IMR-90 (cell line): ENCODE results near the gene GALNT5. TPM values are rescaled to one million over a fixed set of nuclear protein-coding genes. Genes with fewer than 3 reads are reported as not detected.

Source experiments
- ATAC-seq: fragments of 200-7000 bp; cut with Tn5 transposase; 2 replicates; pipeline ENCODE4 v1.9.1; 2020; ENCODE audit warnings: low read depth, mild to moderate bottlenecking, moderate library complexity
- BruUV-seq: library from RNA; stranded (reverse); fragments of 400-500 nt; replicated peaks from 2 replicates; lab custom pipeline; 2021; lab: Mats Ljungman, UMichigan
- CTCF ChIA-PET: fragments of 300-600 bp; formaldehyde crosslinking; extraction: SDS; loops from one replicate; lab custom pipeline; 2021; ENCODE audit warnings: antibody characterized with exemption; lab: Yijun Ruan, JAX
- POLR2A ChIA-PET: fragments of 300-600 bp; sonication (Branson Sonifier 250); formaldehyde crosslinking; loops from one replicate; lab custom pipeline; 2022; ENCODE audit warnings: antibody characterized with exemption; ENCODE audit not compliant: unreplicated experiment; lab: Charles Lee
- DNase-seq: peaks from one replicate; pipeline ENCODE4 v3.0.0; 2013
- H2AFZ ChIP-seq: replicated peaks from 2 replicates; pipeline ENCODE3; 2013; ENCODE audit warnings: low read length, mild to moderate bottlenecking; ENCODE audit not compliant: poor library complexity
- H2AK5ac ChIP-seq: 2 replicates; pipeline ENCODE4 v1.6.1; 2013; ENCODE audit warnings: low read depth, low read length, inconsistent platforms
- H2AK9ac ChIP-seq: replicated peaks from 2 replicates; pipeline ENCODE3; 2013; ENCODE audit warnings: mild to moderate bottlenecking, low read depth, low read length, moderate library complexity; ENCODE audit not compliant: poor library complexity
- H2BK120ac ChIP-seq: 2 replicates; pipeline ENCODE4 v1.6.1; 2013; ENCODE audit warnings: low read depth, low read length, inconsistent platforms
- H2BK15ac ChIP-seq: 3 replicates; pipeline ENCODE4 v1.6.1; 2013; ENCODE audit warnings: low read depth, low read length, inconsistent platforms
- H2BK20ac ChIP-seq: 2 replicates; pipeline ENCODE4 v1.6.1; 2013; ENCODE audit warnings: low read depth, mild to moderate bottlenecking, inconsistent platforms, low read length, moderate library complexity
- H2BK5ac ChIP-seq: 2 replicates; pipeline ENCODE4 v1.6.1; 2013; ENCODE audit warnings: mild to moderate bottlenecking, low read depth, low read length, inconsistent platforms; ENCODE audit not compliant: poor library complexity, severe bottlenecking
- H3K14ac ChIP-seq: replicated peaks from 2 replicates; pipeline ENCODE4 v1.6.1; 2013; ENCODE audit warnings: low read depth, low read length, inconsistent platforms
- H3K18ac ChIP-seq: 2 replicates; pipeline ENCODE4 v1.6.1; 2013; ENCODE audit warnings: low read depth, low read length, control low read depth
- H3K23ac ChIP-seq: 2 replicates; pipeline ENCODE4 v1.6.1; 2013; ENCODE audit warnings: low read depth, low read length, inconsistent platforms
- H3K27ac ChIP-seq: 2 replicates; pipeline ENCODE4 v1.5.1; 2013; ENCODE audit warnings: mild to moderate bottlenecking, control low read depth, low read length; ENCODE audit not compliant: insufficient read depth
- H3K27me3 ChIP-seq: 2 replicates; pipeline ENCODE4 v1.6.1; 2013; ENCODE audit warnings: low read length; ENCODE audit not compliant: control insufficient read depth, insufficient read depth
- H3K36me3 ChIP-seq: 2 replicates; pipeline ENCODE4 v1.6.1; 2013; ENCODE audit warnings: low read length, mixed read lengths; ENCODE audit not compliant: control insufficient read depth, insufficient read depth
- H3K4ac ChIP-seq: 2 replicates; pipeline ENCODE4 v1.6.1; 2013; ENCODE audit warnings: low read depth, low read length, inconsistent platforms
- H3K4me1 ChIP-seq: 2 replicates; pipeline ENCODE4 v1.6.1; 2013; ENCODE audit warnings: low read length, mixed read lengths; ENCODE audit not compliant: control insufficient read depth, insufficient read depth
- H3K4me2 ChIP-seq: 2 replicates; pipeline ENCODE4 v1.6.1; 2013; ENCODE audit warnings: low read depth, mild to moderate bottlenecking, control low read depth, low read length, moderate library complexity
- H3K4me3 ChIP-seq: 2 replicates; pipeline ENCODE4 v1.5.1; 2013; ENCODE audit warnings: low read depth, mild to moderate bottlenecking, control low read depth, low read length, moderate library complexity; ENCODE audit not compliant: insufficient read depth
- H3K56ac ChIP-seq: 2 replicates; pipeline ENCODE4 v1.6.1; 2013; ENCODE audit warnings: low read length, inconsistent platforms; ENCODE audit not compliant: insufficient read depth; ENCODE audit errors: extremely low read depth
- H3K79me1 ChIP-seq, 2 experiments: 2 replicates each; pipeline ENCODE4 v1.6.1; 2013; ENCODE audit warnings: low read length in 2 of 2, inconsistent platforms in 1 of 2, low read depth in 1 of 2
- H3K9ac ChIP-seq: 2 replicates; pipeline ENCODE4 v1.6.1; 2013; ENCODE audit warnings: low read depth, low read length, control low read depth
- H3K9me1 ChIP-seq: 2 replicates; pipeline ENCODE4 v1.6.1; 2013; ENCODE audit warnings: low read length, inconsistent platforms; ENCODE audit not compliant: insufficient read depth
- H3K9me3 ChIP-seq: 2 replicates; pipeline ENCODE4 v1.6.1; 2013; ENCODE audit warnings: low read length; ENCODE audit not compliant: control insufficient read depth, insufficient read depth
- H4K20me1 ChIP-seq: 2 replicates; pipeline ENCODE4 v1.6.1; 2013; ENCODE audit warnings: low read length, inconsistent platforms; ENCODE audit not compliant: insufficient read depth
- H4K5ac ChIP-seq: 2 replicates; pipeline ENCODE4 v1.6.1; 2013; ENCODE audit warnings: mild to moderate bottlenecking, low read depth, low read length, control low read depth
- H4K8ac ChIP-seq, 2 experiments: 2 replicates each; pipeline ENCODE4 v1.6.1; 2013; ENCODE audit warnings: low read depth in 2 of 2, low read length in 2 of 2, control low read depth in 1 of 2, inconsistent platforms in 1 of 2
- H4K91ac ChIP-seq: 2 replicates; pipeline ENCODE4 v1.6.1; 2013; ENCODE audit warnings: low read depth, low read length, inconsistent platforms; ENCODE audit not compliant: insufficient read depth
- BHLHE40 ChIP-seq: fragments of 150-350 bp; IDR thresholded peaks from 2 replicates; pipeline ENCODE4 v1.6.1; 2016; ENCODE audit warnings: mild to moderate bottlenecking, low read depth, low read length
- CEBPB ChIP-seq: IDR thresholded peaks from 2 replicates; pipeline ENCODE4 v1.6.1; 2012; ENCODE audit warnings: low read depth, low read length, improper control_type of control experiment
- CHD1 ChIP-seq: IDR thresholded peaks from 2 replicates; pipeline ENCODE4 v1.6.1; 2012; ENCODE audit warnings: low read depth, low read length, improper control_type of control experiment
- CTCF ChIP-seq: conservative IDR thresholded peaks from 2 replicates; pipeline ENCODE4 v1.5.1; 2012; ENCODE audit warnings: mild to moderate bottlenecking, low read depth, low read length, improper control_type of control experiment
- ELK1 ChIP-seq: fragments of 150-350 bp; IDR thresholded peaks from 2 replicates; pipeline ENCODE4 v1.6.1; 2016; ENCODE audit warnings: low read depth, mild to moderate bottlenecking, low read length, moderate library complexity, borderline replicate concordance
- FOS ChIP-seq: fragments of 150-350 bp; IDR thresholded peaks from 2 replicates; pipeline ENCODE4 v1.6.1; 2016; ENCODE audit warnings: low read depth, low read length
- MAFK ChIP-seq: IDR thresholded peaks from 2 replicates; pipeline ENCODE4 v1.6.1; 2012; ENCODE audit warnings: low read depth, low read length, improper control_type of control experiment
- MAZ ChIP-seq: IDR thresholded peaks from 2 replicates; pipeline ENCODE4 v1.6.1; 2012; ENCODE audit warnings: low read depth, mild to moderate bottlenecking, low read length, improper control_type of control experiment, moderate library complexity, borderline replicate concordance
- MXI1 ChIP-seq: IDR thresholded peaks from 2 replicates; pipeline ENCODE4 v1.6.1; 2012; ENCODE audit warnings: low read depth, mild to moderate bottlenecking, low read length, moderate library complexity, borderline replicate concordance
- NFE2L2 ChIP-seq: fragments of 150-350 bp; IDR thresholded peaks from 2 replicates; pipeline ENCODE4 v1.6.1; 2016; ENCODE audit warnings: low read depth, mild to moderate bottlenecking, low read length
- POLR2A ChIP-seq: IDR thresholded peaks from 2 replicates; pipeline ENCODE4 v1.6.1; 2012; ENCODE audit warnings: mild to moderate bottlenecking, low read depth, low read length
- RAD21 ChIP-seq: IDR thresholded peaks from 2 replicates; pipeline ENCODE4 v1.6.1; 2012; ENCODE audit warnings: low read length, improper control_type of control experiment
- RCOR1 ChIP-seq: IDR thresholded peaks from 2 replicates; pipeline ENCODE4 v1.6.1; 2012; ENCODE audit warnings: mild to moderate bottlenecking, low read length, improper control_type of control experiment; ENCODE audit not compliant: insufficient replicate concordance
- RFX5 ChIP-seq: IDR thresholded peaks from 2 replicates; pipeline ENCODE4 v1.8.0; 2012; ENCODE audit warnings: low read depth, mild to moderate bottlenecking, low read length, moderate library complexity
- SMC3 ChIP-seq: fragments of 150-350 bp; IDR thresholded peaks from 2 replicates; pipeline ENCODE4 v1.6.1; 2016; ENCODE audit warnings: low read depth, mild to moderate bottlenecking, antibody characterized with exemption, low read length, moderate library complexity
- USF2 ChIP-seq: fragments of 150-350 bp; IDR thresholded peaks from 2 replicates; pipeline ENCODE4 v1.6.1; 2017; ENCODE audit warnings: mild to moderate bottlenecking, antibody characterized with exemption, low read length, low read depth
- WGBS, 2 experiments: methylation state at CpG; one replicate each; pipeline versions ENCODE4 v1.1.5 to v1.1.7; 2013; ENCODE audit warnings: missing lambda C conversion rate in 2 of 2; ENCODE audit not compliant: insufficient read length in 1 of 2; ENCODE audit errors: extremely low coverage in 2 of 2; 5-methylcytosine and 5-hydroxymethylcytosine counted together
- dilution Hi-C: fragments of 300-500 bp; cut with HindIII; formaldehyde crosslinking; loops from one replicate; pipeline ENCODE4 v1.14.3; 2018; ENCODE audit warnings: low sequenced_read_pairs; ENCODE audit not compliant: unreplicated experiment
- in situ Hi-C: fragments of 300-500 bp; cut with MboI; formaldehyde crosslinking; loops from 3 replicates; pipeline ENCODE4 v1.14.3; 2019; ENCODE audit warnings: low sequenced_read_pairs, inconsistent platforms, mixed read lengths
- intact Hi-C: fragments of 100-400 bp; cut with micrococcal nuclease; formaldehyde crosslinking; loops from 2 replicates; pipeline ENCODE4 v1.10.0; 2022
- polyA plus RNA-seq, 3 experiments: library from polyadenylated mRNA; depleted of rRNA; stranded (reverse); fragments of >200 nt; gene quantifications; 2 replicates each; pipeline ENCODE4 v1.2.3, GENCODE V29; 2012; ENCODE audit warnings: low replicate concordance in 1 of 3
- total RNA-seq: library from RNA; depleted of rRNA; stranded (reverse); fragments of >200 nt; gene quantifications from 2 replicates; pipeline ENCODE4 v1.2.3, GENCODE V29; 2012

Gene GALNT5
- total and polyA plus RNA-seq, 2 of the 4 experiments (the other 2 are of a cell fraction): 36.3 to 63.3 TPM

GRCh38 chr2:157256626-157257025 is 879 bp upstream of the GALNT5 start:
- Histone ChIP-seq H2BK5ac (peak overlapping the region; percentile 94), H3K9me3 (no peaks in the 10 kb centered on the region), H3K56ac (no peak overlapping the region), H2AK5ac (peak overlapping the region; percentile 95), H2BK15ac (peak overlapping the region; percentile 92), H3K14ac (peak overlapping the region; percentile 94), H4K8ac (peak overlapping the region; percentile 69 to 91), H3K18ac (peak overlapping the region; percentile 79), H3K23ac (peak overlapping the region; percentile 86; the same call in 1 of the 2 replicates), H3K9ac (peak overlapping the region; percentile 56; the same call in 1 of the 2 replicates), H3K36me3 (no peaks in the 10 kb centered on the region), H3K27ac (peak overlapping the region; percentile 77), H4K20me1 (no peaks in the 10 kb centered on the region), H3K27me3 (no peaks in the 10 kb centered on the region), H2AK9ac (no peak overlapping the region), H2BK20ac (peak overlapping the region; percentile 90), H3K4me3 (no peak overlapping the region), H2BK120ac (peak overlapping the region; percentile 94), H3K4me2 (peak overlapping the region; percentile 85), H3K4ac (peak overlapping the region; percentile 93), H3K9me1 (peaks cover 4% of the 10 kb centered on the region), H3K79me1 (peaks cover 16 to 49% of the 10 kb centered on the region in 2 experiments), H4K91ac (peak overlapping the region; percentile 92), H4K5ac (peak overlapping the region; percentile 93; the same call in 1 of the 2 replicates), H2AFZ (peak overlapping the region; percentile 80), H3K4me1 (peaks cover 15% of the 10 kb centered on the region)
- ChIA-PET POLR2A (interaction anchor here (1.5 kb wide), 1 partner anchor 8 kb away, joined by 6 read pairs; no protein-coding TSS in a partner anchor), CTCF (no interaction called here)
- intact Hi-C loops: loop anchor here (2.0 kb wide), 1 partner anchor 62 kb away; no protein-coding TSS in a partner anchor
- peak; percentile 52 for DNase-seq
- no peak for TF ChIP-seq USF2
- no peak for TF ChIP-seq RAD21
- TF ChIP-seq CTCF: no peak
- no peak for TF ChIP-seq MXI1
- no peak for TF ChIP-seq RCOR1
- TF ChIP-seq MAZ: no peak
- TF ChIP-seq POLR2A: no peak
- no peak for TF ChIP-seq MAFK
- no peak for TF ChIP-seq FOS
- TF ChIP-seq CHD1: no peak
- TF ChIP-seq NFE2L2: no peak
- TF ChIP-seq CEBPB: no peak
- TF ChIP-seq SMC3: no peak
- TF ChIP-seq ELK1: no peak
- TF ChIP-seq BHLHE40: no peak
- no peak for TF ChIP-seq RFX5
- no TSS peak for BruUV-seq
- in situ Hi-C loops: no loop called here
- dilution Hi-C loops: no loop called here
- 0 out of 2 replicates have a peak, but pooled peaks have one; percentile 12 for ATAC-seq
- no CpG with 5 or more reads among the region's 3 CpGs for WGBS, 2 experiments
